CD4-positive, alpha-beta T cell treated with Interleukin-6 at 100 ng/mL for 8 hours (primary cell): ENCODE data around the gene DUSP8.
"Not testable (repeated sequence)": the region's sequence is repeated elsewhere in the genome, so short reads cannot be mapped to it uniquely, and the experiment has no call there.

ENCODE experiments used
- DNase-seq: peaks from one replicate; pipeline ENCODE4 v3.0.0-alpha.2; 2020; ENCODE audit warnings: mixed read lengths, low spot score

Gene DUSP8

DNA sequence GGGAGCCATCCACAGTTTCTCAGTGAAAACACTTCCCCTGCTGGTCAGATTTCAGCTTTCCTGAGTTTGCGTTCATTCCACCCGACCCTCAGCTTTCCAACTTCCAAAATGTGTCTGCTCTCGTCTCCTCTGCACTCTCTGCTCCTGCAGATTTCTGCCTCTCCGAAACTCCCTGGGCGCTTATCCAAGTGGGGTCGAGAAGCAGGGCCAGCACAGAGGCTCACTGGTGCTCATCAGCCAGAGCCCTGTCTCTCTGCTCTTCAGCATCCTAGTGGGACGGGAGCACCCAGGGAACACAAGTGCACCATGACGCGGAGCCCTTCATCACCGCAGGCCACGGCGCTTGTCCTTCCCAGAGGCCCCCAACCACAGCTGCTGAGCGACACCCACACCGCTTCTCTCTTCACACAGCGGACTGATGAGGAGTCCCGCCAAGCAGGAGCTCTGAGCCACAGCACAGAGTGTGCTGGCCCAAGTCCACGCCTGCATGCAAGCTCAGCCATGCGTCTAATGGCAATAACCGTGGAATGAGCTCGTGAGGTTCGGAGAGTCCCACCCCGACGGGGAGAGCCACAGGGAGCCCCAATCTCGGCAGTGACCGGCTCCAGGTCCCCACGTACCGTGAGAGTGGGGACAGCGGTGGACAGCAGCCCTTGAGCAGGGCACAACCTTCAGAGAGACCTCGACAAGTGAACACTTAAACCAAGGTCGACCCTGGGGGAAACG, 57.6 kb downstream of the DUSP8 start:
- no peak for DNase-seq

DNA sequence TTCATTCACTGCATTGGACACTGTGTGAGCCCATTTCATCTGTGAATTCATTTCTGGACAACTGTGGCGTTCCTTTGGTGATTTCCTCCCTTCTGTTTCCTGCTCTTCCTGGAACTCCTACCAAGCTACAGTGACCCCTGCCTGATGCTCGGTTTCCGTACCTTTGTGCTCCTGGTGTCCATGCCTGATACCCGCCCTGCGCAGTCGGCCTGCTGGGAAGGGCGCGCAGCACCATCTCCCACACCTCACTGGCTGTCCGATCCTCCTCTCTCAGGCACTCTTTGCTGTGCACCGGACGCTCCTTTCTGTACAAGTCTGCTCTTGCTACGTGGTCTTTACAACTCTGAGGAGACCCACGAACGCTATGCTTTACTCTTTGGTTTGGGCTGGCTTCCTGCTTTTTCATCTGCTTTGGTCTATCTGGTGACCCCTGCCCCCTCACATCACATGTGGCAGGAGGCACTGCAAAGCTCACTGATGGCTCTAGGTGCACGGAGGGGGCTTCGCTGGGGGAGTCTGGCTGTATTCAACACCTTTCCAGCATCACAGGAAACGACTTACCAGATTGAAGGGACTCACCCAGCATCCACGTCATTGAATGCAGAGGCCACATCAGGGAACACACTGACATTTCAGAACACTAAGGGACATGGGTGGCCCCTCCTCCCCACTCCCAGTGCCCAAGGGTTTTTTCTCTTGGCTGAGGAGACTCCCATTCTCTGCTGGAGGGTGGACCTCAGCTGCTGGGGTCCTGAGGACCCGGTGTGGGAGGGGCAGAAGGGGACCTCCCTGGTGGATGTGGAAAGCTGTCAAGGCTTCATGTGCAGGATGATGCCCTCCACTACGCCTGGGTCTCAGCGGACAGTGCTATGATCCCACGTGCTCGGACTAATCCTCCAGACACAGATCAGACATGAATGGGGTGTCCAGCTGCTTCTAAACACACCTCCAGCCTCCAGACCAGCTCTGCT, 58.5 kb downstream of the DUSP8 start:
- DNase-seq = no peak

DNA sequence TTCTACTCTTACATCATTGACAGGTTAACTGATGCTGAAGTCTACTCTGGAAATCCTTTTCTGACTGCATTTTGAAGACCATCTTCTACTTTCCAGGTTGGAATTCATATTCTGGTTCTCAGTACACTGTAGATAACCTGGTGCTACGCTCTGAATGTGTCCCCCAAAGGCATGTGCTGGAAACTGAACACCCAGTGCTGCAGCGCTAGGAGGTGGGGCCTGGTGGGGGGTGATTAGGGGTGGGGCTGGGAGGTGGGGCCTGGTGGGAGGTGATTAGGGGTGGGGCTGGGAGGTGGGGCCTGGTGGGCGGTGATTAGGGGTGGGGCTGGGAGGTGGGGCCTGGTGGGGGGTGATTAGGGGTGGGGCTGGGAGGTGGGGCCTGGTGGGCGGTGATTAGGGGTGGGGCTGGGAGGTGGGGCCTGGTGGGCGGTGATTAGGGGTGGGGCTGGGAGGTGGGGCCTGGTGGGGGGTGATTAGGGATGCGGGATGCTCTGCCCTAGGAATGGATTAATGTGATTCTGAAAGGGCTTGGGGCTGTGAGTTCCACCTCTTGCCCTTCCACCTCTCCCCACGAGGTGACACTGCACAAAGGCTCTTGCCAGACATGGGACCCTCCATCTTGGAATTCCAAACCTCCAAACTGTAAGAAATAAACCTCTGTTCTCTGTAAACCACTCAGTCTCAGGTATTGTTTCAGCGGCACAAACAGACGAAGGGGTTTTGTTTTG, 59.4 kb downstream of the DUSP8 start:
- not testable (repeated sequence) for DNase-seq

DNA sequence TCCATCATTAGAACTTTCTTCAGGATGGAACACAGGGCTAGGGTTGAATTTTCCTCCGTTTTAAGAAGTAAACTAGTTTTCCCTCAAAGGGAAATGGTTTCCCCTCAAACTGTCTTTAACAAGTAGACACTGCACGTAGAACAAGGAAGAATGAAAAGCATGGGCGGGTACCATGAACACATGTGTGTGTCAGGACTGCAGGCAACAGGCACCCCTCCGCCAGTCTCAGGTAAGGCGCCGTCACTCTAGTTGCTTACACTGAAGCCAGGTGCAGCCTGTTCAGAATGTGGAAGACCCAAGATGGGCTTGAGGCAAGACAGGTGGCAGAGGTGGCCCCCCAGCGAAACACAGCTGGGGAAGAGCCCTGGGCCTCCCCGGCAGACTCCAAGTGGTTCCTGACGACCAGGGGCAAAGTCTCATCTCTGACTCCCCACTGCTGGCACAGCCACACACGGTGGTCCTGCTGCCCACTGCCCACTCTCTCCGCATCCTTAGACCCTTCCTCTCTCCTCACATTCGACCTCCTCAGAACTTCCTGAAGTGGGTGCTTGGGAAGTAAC, 60.1 kb downstream of the DUSP8 start:
- DNase-seq = no peak

DNA sequence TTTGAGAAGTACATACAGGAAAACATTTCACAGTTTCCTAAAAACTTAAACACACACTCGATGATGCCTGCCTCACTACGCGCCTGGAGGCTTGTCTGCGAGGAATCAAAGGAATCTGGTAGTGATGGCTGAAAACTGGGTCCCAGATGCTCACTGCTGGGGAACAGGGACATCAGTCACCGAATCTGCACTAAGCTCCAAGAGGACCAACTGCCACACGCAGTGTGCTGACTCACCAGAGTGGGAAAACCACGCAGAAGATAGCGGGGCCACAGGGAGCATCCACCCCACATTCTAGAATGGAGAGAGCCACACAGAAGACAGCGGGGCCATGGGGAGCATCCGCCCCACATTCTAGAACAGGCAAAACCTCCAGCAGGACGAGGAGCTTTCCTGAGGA, 61.1 kb downstream of the DUSP8 start:
- DNase-seq = no peak

DNA sequence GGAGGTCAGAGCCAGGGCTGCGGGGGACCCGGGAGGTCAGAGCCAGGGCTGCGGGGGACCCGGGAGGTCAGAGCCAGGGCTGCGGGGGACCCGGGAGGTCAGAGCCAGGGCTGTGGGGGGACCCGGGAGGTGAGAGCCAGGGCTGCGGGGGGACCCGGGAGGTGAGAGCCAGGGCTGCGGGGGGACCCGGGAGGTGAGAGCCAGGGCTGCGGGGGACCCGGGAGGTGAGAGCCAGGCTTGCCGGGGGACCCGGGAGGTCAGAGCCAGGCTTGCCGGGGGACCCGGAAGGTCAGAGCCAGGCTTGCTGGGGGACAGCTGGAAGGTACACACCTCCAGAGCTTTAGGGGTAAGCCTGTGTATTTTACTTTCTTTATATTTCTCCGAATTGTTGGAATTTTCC, 61.7 kb downstream of the DUSP8 start:
- not testable (repeated sequence) for DNase-seq

DNA sequence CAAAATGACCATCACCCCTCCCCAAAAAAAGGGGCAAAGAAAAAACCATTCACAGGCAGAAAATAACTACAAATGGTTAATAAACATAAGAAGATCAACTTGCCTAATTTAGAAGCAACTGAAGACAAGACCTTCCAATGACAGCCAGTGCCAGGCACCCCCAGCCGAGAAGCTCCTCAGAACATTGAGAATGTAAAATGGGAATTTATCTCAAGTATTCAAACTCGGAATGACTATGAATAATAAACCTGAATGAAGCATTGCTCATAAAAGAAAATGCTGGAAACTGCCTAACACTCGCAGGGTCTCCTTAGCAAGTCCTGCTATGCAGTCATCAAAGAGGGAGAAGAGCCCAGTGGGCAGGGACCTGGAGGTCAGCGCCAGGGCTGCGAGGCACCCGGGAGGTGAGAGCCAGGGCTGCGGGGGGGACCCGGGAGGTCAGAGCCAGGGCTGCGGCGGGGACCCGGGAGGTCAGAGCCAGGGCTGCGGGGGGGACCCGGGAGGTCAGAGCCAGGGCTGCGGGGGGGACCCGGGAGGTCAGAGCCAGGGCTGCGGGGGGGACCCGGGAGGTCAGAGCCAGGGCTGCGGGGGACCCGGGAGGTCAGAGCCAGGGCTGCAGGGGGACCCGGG, 62.3 kb downstream of the DUSP8 start:
- DNase-seq = no peak

DNA sequence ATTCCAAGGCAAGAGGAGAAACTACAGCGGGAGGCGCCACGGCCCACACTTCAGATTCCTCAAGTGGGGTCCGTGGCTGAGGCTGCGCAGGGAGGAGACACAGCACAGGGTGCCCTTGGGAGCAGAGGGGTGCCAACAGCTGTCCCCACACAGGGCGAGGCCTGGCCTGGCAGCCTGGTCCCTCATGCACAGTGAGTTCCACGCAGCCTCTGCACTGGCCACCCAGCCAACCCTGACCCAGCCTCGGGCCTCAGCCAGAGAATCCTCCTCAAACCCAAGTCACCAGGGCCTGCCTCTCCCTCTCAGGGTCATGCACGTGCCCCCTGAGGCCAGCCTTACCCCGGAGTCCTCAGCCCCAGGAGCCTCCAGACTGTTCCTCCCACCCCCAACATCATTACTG, 63.1 kb downstream of the DUSP8 start:
- DNase-seq = no peak

DNA sequence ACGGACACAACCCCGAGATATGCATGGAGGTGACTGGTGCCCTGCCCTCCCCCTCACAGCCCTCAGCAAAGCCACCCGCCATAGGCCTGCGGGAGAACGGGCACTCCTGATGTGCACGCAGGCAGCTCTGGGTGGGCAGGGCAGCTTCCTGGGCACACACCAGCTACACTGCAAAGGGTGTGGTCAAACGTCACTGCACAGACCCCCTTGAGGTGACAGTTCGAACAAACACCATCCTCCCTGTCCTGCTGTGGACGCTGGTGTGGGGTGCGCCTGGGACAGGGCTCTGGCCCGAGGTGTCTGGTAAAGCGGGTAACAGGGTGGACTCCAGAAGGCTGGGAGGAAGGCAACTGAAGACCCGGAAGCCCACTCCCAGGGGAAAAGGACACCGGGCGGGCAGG, 63.6 kb downstream of the DUSP8 start:
- DNase-seq = no peak

DNA sequence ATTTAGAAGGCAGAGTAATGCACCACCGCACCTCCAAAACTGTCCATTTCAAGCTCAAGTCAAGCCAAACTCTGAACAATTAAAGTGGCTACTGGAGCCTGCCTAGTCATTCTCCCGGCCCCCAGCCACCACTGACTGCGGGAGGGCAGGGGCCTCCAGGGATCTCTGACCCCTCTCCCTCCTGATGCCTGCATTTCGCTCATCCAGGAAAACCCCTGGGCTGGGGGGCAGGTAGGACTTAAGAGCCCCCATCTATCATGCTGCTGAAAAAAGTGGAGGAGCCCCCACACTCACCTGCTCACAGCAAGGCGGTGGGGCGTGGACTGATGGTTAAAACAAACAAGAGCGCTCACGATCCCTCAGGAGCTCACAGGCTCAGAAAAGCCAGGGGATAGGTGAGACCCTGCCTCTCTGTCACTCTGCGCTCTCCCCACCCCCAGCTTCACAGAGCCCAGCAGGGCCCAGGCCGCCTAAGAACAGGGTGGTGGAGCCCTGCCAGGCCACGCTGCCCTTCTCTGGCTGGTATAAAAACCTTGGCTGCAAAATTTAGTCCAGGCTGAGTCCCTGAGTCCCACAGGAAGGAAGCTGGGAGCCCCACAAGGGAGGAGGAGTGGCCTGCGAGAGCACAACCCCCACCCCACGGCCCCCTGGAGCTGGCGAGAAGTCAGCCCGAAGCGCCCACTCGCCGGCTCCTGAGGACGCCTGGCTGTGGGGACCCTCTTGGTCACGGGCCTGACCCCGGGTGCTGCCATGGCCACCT, 64.5 kb downstream of the DUSP8 start:
- DNase-seq = no peak

DNA sequence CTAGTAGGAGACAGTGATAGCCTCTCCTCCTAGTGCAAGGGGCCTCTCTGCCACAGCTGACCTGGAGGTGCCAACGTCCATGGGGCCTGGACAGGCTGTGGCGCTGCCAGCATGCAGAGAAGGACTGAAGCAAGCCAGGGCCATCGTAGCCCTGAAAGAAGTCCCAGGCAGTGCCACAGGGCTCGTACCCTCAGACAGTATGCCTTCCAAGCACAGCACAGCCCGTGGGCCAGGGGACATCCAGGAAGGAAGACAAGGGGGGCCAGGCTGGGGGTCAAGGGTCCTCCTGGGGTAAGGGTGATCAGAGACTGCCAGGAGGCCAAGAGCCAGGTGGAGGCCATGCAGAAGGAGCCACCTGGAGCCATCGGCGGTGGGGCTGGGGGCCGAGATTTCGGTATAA, 65.1 kb downstream of the DUSP8 start:
- DNase-seq = no peak

DNA sequence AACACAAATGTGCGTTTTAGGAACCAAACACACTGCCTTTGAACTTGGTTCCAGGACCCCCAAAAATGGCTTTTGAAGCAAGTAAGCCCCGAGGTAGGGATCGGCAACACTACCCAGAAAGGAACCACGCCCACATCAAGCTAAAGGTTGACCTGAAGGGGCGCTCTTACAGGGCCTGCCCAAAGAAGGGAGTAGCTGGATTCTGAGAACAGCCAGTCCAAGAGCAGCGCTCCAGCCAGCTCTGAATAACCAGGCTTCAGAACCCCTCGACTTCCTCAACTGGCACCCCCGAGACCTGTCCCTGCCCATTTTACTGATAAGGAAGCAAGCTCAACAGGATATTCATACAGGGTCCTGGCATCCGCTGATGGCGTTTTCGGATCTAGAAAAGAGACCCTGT, 66.6 kb downstream of the DUSP8 start:
- DNase-seq = no peak

DNA sequence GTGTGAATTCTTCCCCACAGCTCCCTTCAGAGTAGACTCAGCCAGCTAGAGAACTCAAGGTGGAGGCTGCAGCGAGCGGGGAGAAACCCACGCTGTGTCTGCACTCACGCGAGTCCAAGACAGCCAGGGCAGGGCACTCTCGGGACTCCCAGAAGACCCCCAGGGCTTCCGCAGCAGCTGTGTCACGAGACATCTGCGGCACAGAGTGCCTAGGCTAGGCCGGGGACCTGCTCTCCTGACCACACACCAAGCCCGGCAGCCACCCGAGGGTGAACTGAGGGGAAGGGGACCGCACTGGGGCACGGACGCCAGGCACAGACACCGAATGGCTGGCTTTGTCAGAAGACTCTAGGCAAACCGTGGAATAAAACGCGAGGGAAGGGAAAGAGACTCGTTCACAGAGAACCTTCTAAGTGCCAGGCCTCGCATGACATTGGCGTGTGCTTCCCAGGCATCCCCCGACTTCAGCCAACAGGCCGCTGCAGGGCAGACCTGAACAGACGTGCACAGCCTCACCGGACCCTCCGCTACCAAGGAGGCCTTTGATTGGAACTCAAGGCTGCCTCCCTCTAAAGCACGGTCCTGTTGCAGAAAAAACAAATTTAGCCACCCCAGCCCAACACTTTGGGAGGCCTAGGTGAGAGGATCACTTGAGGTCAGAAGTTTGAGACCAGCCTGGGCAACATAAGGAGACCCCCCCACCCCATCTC, 67.3 kb downstream of the DUSP8 start:
- DNase-seq = no peak

DNA sequence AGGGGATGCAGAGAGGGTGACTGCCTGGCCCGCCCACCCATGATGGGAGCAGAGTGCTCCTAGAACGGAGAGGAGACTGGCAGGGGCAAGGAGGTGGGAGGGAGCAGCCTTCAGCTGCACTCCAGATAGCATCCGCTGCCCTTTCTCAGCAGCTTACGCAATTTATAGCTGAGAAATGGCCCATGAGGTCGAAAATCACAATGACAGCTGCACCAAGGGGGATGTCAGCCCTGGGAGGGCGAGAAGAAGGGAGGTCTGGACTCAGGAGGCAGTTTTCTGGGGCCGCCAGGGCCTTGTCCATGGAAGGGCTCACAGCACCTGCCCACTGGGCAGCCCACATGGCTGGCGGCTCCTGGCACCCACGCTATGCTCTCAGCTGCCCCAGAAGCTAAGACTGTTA, 67.9 kb downstream of the DUSP8 start:
- no peak for DNase-seq
